ENCODE measurements around the gene TIMP2.

TIMP2 gene, protein sequence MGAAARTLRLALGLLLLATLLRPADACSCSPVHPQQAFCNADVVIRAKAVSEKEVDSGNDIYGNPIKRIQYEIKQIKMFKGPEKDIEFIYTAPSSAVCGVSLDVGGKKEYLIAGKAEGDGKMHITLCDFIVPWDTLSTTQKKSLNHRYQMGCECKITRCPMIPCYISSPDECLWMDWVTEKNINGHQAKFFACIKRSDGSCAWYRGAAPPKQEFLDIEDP

DNA sequence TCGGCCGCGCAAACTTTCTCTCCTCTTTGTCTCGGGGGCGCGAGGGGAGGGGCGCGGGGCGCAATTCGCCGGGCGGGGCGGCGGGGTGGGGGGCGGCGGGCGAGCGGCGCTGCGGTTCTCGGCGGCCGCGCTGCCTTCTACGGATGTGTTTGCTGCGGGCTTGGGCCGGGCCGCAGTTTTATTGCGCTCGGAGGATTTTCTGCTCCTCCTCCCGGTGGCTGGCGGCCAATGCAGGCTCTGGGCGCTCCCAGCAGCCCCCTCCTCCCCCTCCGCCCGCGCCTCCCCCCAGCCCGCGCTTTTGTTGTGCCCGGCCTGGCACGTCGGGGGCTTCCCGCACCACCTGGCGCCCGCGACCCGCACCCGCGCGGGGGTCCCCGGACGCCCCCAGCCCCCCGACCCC is at the start of gene TIMP2:
TIMP2 (minus strand) TSS at position 154 of the 400 bp plus-strand sequence. CDS start 299 bp downstream, outside the sequence.
- Histone ChIP-seq H3K9me3 (ENCODE audit: control insufficient read depth, insufficient read depth, low read length) (no peaks in the 10 kb centered on the region), H3K27me3 (ENCODE audit: control insufficient read depth, insufficient read depth, low read length) (no peaks in the 10 kb centered on the region), H3K4me3 (ENCODE audit: low read depth, low read length) (peak within 1 kb of the TSS; percentile 75), H3K9ac (ENCODE audit: low read depth, low read length) (peak within 1 kb of the TSS; percentile 60), H3K4me1 (ENCODE audit: control insufficient read depth, insufficient read depth, low read length) (peaks cover 8% of the 10 kb centered on the region), H3K36me3 (ENCODE audit: control insufficient read depth, insufficient read depth, low read length) (no peaks in the 10 kb centered on the region)

DNA sequence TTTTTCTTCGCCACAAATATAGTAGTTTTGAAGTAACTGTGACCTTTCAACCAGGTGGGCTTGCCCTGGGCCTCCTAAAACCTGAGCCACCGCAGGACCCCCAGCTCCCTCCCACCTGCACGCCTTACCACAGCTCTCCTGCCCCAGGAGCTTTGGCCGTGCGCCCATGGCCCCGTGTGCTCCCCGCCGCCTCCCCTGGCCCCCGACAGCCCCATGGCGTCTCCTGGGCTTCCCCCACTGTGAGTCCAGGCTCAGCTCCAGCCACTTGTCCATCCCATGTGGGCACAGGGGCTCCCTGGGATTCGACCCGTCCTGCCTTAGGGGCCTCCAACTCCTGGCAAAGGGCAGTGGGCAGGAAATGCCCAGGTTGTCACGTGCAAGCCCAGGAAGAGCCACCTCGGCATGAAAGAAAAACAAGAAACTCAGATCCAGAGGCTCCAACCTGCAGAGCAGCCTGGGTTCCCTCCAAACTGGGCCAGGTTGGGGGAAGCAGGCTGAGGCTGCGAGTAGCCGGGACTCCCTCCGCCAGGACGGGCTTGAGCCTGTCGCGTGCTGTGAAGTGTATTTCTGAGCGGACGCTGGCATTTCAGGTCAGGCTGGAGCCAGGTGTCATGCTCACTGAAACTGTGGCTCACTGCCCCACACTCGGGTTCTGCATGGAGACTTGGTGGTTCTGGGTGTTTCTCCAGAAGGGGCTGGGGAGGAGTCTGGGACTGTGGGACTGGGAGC is 48.8 kb upstream of the TIMP2 start:
- H3K36me3 ChIP-seq (ENCODE audit: control insufficient read depth, insufficient read depth, low read length), result no peaks in the 10 kb centered on the region
- H3K4me3 ChIP-seq (ENCODE audit: low read depth, low read length), result no peak overlapping the region
- H3K27me3 ChIP-seq (ENCODE audit: control insufficient read depth, insufficient read depth, low read length), result no peaks in the 10 kb centered on the region
- H3K4me1 ChIP-seq (ENCODE audit: control insufficient read depth, insufficient read depth, low read length), result no peaks in the 10 kb centered on the region
- H3K9ac ChIP-seq (ENCODE audit: low read depth, low read length), result no peak overlapping the region
- no peaks in the 10 kb centered on the region for H3K9me3 ChIP-seq (ENCODE audit: control insufficient read depth, insufficient read depth, low read length)

DNA sequence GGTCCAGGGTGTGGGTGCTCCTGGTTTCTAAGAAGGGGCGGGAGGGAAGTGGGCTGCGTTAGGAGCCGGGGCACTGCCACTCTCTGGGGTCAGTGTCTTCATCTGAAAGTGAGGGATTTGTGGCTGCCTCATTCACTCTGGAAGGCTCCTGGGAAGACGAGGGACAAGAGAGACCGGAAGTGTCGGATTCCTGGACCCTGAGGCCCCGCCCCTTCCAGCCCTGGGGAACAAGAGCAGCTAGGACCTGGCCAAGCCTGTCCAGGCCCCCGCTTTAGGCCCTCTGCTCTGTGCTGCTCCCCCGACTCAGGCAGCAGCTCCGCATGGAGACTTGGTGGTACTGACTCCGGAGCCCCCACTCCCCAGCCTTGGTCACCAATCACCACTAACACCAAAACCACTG is 48.0 kb upstream of the TIMP2 start:
- Histone ChIP-seq H3K36me3 (ENCODE audit: control insufficient read depth, insufficient read depth, low read length) (no peaks in the 10 kb centered on the region), H3K4me3 (ENCODE audit: low read depth, low read length) (no peak overlapping the region), H3K27me3 (ENCODE audit: control insufficient read depth, insufficient read depth, low read length) (no peaks in the 10 kb centered on the region)

DNA sequence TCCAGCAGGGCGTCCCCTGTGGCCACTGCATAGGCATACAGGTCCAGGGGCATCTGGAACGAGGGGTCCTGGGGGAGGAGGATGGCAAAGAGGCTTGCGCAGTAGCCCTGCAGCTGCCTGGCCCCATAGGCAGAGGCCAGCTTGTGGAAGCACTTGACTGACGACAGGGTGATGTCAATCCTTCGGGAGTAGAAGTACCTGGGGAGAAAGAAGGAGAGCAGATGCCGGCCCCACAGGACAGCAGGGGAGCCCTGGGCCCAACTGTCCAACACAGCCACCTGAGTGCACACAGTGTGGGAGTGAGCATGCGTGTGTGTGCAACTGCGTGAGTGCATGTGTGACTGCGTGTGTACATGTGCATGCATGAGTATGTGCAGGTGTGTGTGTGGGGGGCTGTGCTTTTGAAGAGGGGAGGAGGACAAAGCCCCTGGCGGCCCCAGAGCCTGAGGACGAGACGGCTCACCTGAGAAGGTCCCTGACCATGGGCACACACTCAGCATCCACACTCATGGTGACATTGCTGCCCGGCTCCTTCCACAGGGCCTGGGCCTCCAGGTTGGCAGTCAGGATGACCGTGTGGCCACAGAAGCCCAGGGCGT is 47.4 kb upstream of the TIMP2 start:
- Histone ChIP-seq H3K27me3 (ENCODE audit: control insufficient read depth, insufficient read depth, low read length) (no peaks in the 10 kb centered on the region), H3K4me3 (ENCODE audit: low read depth, low read length) (no peak overlapping the region), H3K9ac (ENCODE audit: low read depth, low read length) (no peak overlapping the region), H3K4me1 (ENCODE audit: control insufficient read depth, insufficient read depth, low read length) (no peaks in the 10 kb centered on the region), H3K9me3 (ENCODE audit: control insufficient read depth, insufficient read depth, low read length) (no peaks in the 10 kb centered on the region), H3K36me3 (ENCODE audit: control insufficient read depth, insufficient read depth, low read length) (no peaks in the 10 kb centered on the region)

More for the DNA sequence above, 48.0 kb upstream of the TIMP2 start:
- Histone ChIP-seq H3K4me1 (ENCODE audit: control insufficient read depth, insufficient read depth, low read length) (no peaks in the 10 kb centered on the region), H3K9ac (ENCODE audit: low read depth, low read length) (no peak overlapping the region), H3K9me3 (ENCODE audit: control insufficient read depth, insufficient read depth, low read length) (no peaks in the 10 kb centered on the region)

DNA sequence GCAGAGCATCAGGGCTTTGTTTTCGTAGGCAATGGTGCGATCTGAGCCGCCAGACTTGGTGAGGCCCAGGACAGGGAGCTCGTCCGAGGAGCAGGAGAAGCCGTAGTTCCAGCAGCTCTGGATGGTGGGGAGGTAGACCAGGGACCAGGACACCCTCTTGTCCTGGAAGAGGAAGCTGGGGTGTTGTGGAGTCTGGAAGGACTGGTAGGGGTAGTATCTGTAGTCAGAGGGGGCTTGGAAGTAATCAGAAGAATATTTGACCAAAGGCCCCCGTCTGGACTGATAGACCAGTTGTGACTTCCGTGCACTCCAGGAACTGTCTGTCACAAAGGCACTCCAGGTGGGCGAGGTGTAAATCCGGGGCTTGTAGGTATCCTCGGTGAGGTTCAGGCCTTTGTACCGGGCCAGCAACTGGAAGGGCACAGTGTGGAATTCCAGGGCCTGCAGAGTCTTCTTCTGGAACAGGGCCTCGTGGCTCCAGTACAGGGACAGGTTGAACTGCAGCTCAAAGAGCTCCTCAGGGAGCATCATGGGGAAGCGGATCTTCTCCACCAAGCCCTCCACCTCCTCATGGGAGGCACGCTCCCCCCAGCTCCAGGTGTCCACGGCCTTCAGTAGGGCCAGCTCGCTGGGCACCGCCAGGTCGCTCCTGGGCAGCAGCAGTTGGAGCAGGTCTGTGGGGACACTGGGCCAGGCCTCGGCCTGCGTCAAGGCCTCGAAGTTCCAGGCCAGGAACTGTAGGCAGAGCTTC is 46.7 kb upstream of the TIMP2 start:
- no peaks in the 10 kb centered on the region for H3K27me3 ChIP-seq (ENCODE audit: control insufficient read depth, insufficient read depth, low read length)
- no peak overlapping the region for H3K9ac ChIP-seq (ENCODE audit: low read depth, low read length)
- H3K4me3 ChIP-seq (ENCODE audit: low read depth, low read length), result no peak overlapping the region
- H3K4me1 ChIP-seq (ENCODE audit: control insufficient read depth, insufficient read depth, low read length), result no peaks in the 10 kb centered on the region
- no peaks in the 10 kb centered on the region for H3K36me3 ChIP-seq (ENCODE audit: control insufficient read depth, insufficient read depth, low read length)
- no peaks in the 10 kb centered on the region for H3K9me3 ChIP-seq (ENCODE audit: control insufficient read depth, insufficient read depth, low read length)

DNA sequence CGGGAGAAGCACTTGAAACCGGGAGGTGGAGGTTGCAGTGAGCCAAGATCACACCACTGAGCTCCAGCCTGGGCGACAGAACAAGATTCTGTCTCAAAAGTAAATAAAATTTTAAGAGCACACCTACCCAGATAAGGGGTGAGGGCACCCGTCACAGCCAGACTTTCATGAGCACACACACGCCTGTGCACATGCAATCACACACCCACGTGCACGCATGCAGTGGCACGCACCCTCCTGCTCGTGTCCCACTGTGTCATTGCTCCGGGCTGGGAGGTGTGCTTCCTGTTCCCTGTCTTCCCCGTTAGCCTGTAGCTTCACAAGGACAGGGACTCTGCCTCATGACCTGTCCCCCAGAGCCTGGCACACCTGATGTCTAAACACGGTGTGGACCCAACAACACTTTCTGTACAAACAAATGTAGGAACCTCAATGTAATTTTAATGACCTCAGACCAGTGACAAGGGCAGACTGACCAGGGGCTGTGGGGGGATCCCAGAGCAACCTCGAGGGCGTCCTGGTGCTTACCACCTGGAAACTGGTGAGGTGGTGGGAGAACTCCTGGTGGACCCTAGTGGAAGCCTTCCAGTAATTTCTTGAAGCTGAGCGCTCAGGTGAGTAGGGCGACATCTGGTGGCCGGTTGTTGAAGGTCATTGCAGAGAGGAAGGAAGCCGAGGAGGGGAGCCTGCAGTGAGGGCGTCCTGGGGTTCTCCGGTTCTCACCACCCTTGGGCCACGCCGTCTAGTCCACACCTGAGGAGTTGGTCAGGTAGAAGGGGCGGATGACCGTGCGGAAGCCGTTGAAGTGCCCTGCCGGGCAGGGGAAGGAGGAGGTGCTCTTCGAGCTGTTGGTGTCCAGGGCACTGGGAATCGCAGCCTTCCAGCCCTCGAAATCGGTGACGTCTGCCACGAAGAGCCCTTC is 45.9 kb upstream of the TIMP2 start:
- H3K9ac ChIP-seq (ENCODE audit: low read depth, low read length), result peak overlapping the region; percentile 47
- H3K9me3 ChIP-seq (ENCODE audit: control insufficient read depth, insufficient read depth, low read length), result no peaks in the 10 kb centered on the region
- no peak overlapping the region for H3K4me3 ChIP-seq (ENCODE audit: low read depth, low read length)
- no peaks in the 10 kb centered on the region for H3K36me3 ChIP-seq (ENCODE audit: control insufficient read depth, insufficient read depth, low read length)
- no peaks in the 10 kb centered on the region for H3K4me1 ChIP-seq (ENCODE audit: control insufficient read depth, insufficient read depth, low read length)
- no peaks in the 10 kb centered on the region for H3K27me3 ChIP-seq (ENCODE audit: control insufficient read depth, insufficient read depth, low read length)

DNA sequence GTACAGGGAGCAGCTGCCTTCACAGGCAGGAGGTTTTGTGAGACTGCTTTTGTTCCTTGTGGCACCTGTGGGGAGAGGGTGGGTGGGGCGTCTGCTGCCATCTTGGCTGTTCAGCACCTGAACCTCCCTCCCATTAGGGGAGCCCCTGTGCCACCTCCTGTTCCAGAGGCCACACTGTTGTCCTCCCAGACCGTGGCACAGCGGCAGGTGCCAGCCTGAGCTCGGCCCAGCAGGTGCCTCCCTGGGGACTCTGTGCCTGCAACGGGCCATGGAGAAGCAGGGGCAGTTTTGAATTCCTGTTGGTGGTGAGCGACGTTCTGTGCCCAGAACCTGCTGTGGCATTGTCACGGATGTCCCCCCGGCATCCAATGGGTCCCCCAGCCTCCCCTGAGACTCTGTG is 44.7 kb upstream of the TIMP2 start:
- H3K4me1 ChIP-seq (ENCODE audit: control insufficient read depth, insufficient read depth, low read length), result no peaks in the 10 kb centered on the region
- H3K27me3 ChIP-seq (ENCODE audit: control insufficient read depth, insufficient read depth, low read length), result no peaks in the 10 kb centered on the region
- no peaks in the 10 kb centered on the region for H3K9me3 ChIP-seq (ENCODE audit: control insufficient read depth, insufficient read depth, low read length)
- H3K36me3 ChIP-seq (ENCODE audit: control insufficient read depth, insufficient read depth, low read length), result no peaks in the 10 kb centered on the region
- no peak overlapping the region for H3K4me3 ChIP-seq (ENCODE audit: low read depth, low read length)
- no peak overlapping the region for H3K9ac ChIP-seq (ENCODE audit: low read depth, low read length)

DNA sequence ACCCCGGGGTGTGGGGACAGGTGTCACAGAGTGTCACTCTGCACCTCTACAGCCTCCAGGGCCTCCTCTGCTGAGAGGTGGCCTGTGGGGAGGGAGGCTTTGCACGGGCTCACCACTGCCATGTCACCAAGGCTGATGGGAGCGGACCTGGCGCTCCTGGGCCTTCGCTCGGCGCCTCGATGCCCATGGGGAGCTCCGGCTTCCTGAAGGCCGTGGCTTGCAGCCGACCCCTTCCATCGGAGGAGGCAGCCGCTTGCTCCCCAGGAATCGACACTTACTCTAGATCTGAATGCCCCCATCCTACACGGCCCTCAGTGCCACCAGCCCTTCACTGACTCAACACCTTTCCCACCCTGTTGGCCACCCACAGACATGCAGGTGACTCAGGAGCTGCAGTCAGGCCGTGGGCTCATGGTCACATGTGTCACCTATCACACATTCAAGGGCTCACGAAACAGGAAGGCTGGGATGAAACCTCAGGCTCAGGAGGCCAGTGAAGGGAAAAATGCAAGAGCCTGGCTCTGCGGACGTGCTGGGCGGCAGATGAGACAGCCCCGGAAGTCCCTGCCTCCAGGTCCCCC is 42.7 kb upstream of the TIMP2 start:
- Histone ChIP-seq H3K36me3 (ENCODE audit: control insufficient read depth, insufficient read depth, low read length) (no peaks in the 10 kb centered on the region), H3K9ac (ENCODE audit: low read depth, low read length) (no peak overlapping the region), H3K27me3 (ENCODE audit: control insufficient read depth, insufficient read depth, low read length) (no peaks in the 10 kb centered on the region), H3K4me3 (ENCODE audit: low read depth, low read length) (no peak overlapping the region), H3K4me1 (ENCODE audit: control insufficient read depth, insufficient read depth, low read length) (no peaks in the 10 kb centered on the region), H3K9me3 (ENCODE audit: control insufficient read depth, insufficient read depth, low read length) (no peaks in the 10 kb centered on the region)

DNA sequence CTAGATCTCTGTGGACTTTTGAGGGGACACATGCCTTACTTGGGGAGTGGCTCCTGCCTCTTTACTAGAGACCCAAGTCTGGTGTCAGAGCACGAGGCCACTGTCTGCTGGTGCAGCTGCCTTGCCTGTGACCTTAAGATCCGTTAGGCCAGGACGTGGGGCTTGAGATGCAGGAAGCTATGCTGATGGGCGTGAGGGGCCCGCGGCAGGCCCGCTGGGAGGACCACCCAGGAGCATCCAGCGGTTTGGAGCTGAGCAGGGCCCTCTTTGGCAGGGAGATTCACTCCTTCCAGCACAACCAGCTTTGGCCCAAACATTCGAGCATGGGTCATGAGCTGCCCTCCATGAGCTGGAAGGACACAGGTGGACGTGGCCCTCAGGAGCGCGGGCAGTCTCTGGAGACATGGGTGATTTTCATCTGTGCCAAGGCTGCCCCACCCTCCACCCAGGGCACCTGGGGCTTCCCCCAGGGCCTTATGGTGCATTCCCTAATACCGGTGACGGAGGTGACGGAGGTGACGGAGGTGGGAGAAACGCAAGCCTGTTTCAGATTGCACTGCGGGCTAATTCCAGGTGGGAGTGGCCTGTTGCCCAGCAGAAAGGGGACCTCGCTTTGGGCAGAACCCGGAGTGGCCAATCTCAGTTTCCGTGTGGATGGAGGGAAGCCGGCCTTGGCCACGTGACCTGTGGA is 41.9 kb upstream of the TIMP2 start:
- H3K9ac ChIP-seq (ENCODE audit: low read depth, low read length), result no peak overlapping the region
- no peaks in the 10 kb centered on the region for H3K4me1 ChIP-seq (ENCODE audit: control insufficient read depth, insufficient read depth, low read length)
- H3K4me3 ChIP-seq (ENCODE audit: low read depth, low read length), result no peak overlapping the region
- no peaks in the 10 kb centered on the region for H3K27me3 ChIP-seq (ENCODE audit: control insufficient read depth, insufficient read depth, low read length)
- no peaks in the 10 kb centered on the region for H3K36me3 ChIP-seq (ENCODE audit: control insufficient read depth, insufficient read depth, low read length)
- H3K9me3 ChIP-seq (ENCODE audit: control insufficient read depth, insufficient read depth, low read length), result no peaks in the 10 kb centered on the region

DNA sequence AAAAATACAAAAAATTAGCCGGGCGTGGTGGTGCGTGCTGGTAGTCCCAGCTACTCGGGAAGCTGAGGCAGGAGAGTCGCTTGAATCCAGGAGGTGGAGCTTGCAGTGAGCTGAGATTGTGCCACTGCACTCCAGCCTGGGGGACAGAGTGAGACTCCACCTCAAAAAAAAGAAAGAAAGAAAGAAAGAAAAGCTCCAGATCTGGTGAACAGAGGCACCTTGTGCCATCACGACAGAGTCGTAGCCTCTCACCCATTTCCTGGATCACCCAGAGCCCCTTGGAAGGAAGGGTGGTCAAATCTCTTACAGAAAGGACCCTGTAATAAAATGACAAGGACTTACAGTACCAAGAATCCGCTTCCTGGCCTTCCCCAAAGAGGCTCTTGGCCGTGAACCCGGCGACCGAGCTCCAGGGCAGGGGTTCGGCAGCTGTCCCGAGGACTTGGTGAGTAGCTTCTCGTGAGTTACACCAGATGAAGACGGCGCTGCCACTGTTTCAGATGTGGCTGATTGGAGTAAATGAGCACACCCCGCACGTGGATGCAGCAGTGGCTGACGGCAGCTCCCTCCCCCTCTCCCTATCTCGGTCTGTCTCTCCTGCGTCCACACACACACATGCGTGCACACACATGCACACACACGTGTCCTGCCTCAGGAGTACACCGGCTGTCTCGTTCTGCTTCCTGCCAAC is 41.1 kb upstream of the TIMP2 start:
- Histone ChIP-seq H3K36me3 (ENCODE audit: control insufficient read depth, insufficient read depth, low read length) (no peaks in the 10 kb centered on the region), H3K9me3 (ENCODE audit: control insufficient read depth, insufficient read depth, low read length) (no peaks in the 10 kb centered on the region), H3K27me3 (ENCODE audit: control insufficient read depth, insufficient read depth, low read length) (no peaks in the 10 kb centered on the region), H3K4me1 (ENCODE audit: control insufficient read depth, insufficient read depth, low read length) (no peaks in the 10 kb centered on the region), H3K9ac (ENCODE audit: low read depth, low read length) (no peak overlapping the region), H3K4me3 (ENCODE audit: low read depth, low read length) (no peak overlapping the region)

All from iPS-15b (cell line).